LNCaP clone FGC (cell line): ENCODE results near the gene TMPRSS12.

Experiments used
- DNase-seq: peaks from one replicate; pipeline ENCODE4 v3.0.0-alpha.2; 2011; ENCODE audit warnings: low read depth
- H3K4me3 ChIP-seq: 2 replicates; pipeline ENCODE4 v1.5.1; 2011; ENCODE audit warnings: mild to moderate bottlenecking, low read depth, low read length, control low read depth
- CTCF ChIP-seq: IDR thresholded peaks from 2 replicates; pipeline ENCODE4 v1.5.1; 2012; ENCODE audit warnings: mild to moderate bottlenecking; ENCODE audit not compliant: control insufficient read depth, insufficient read depth; ENCODE audit errors: extremely low read depth

Gene TMPRSS12

GRCh38 chr12:50934981-50935807 lies 92.5 kb downstream of the TMPRSS12 start:
- no peak for DNase-seq
- no peak overlapping the region for H3K4me3 ChIP-seq
- TF ChIP-seq CTCF = no peak

GRCh38 chr12:50936821-50937530 lies 94.2 kb downstream of the TMPRSS12 start:
- TF ChIP-seq CTCF = no peak
- H3K4me3 ChIP-seq = no peak overlapping the region
- no peak for DNase-seq
